B cell (primary cell): Measurements from ENCODE around the gene RSPO3.

Experiments
- EZH2 ChIP-seq: IDR thresholded peaks from 2 replicates; pipeline ENCODE4 v1.6.1; 2012; ENCODE audit warnings: borderline replicate concordance, low read depth, mild to moderate bottlenecking, moderate library complexity, low read length; ENCODE audit not compliant: insufficient read depth, poor library complexity, severe bottlenecking
- TF ChIP-seq, protein P1 (sequence below): fragments of 200-600 bp; IDR thresholded peaks from one replicate; pipeline ENCODE4 v1.8.0; 2022; ENCODE audit warnings: antibody characterized with exemption, mild to moderate bottlenecking

DNA sequence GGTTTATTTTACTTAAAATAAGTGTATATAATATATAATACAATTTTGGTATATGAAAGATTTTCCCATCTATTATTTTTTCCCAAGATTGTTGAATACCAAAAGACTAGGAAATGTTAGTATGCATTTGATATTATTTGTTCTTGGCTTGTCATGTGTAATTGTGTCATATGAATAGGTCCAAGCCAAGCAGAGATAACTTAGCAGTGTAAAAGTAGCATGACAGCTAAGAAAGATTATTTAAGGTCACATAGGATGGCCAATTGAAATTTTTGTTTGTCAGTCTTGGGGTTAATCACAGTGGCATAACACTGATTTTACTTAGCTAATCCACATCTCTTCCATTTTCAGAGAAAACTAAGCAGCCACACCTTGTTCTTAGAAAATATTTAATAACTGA lies 38.8 kb upstream of the RSPO3 start:
- TF ChIP-seq, protein P1, sequence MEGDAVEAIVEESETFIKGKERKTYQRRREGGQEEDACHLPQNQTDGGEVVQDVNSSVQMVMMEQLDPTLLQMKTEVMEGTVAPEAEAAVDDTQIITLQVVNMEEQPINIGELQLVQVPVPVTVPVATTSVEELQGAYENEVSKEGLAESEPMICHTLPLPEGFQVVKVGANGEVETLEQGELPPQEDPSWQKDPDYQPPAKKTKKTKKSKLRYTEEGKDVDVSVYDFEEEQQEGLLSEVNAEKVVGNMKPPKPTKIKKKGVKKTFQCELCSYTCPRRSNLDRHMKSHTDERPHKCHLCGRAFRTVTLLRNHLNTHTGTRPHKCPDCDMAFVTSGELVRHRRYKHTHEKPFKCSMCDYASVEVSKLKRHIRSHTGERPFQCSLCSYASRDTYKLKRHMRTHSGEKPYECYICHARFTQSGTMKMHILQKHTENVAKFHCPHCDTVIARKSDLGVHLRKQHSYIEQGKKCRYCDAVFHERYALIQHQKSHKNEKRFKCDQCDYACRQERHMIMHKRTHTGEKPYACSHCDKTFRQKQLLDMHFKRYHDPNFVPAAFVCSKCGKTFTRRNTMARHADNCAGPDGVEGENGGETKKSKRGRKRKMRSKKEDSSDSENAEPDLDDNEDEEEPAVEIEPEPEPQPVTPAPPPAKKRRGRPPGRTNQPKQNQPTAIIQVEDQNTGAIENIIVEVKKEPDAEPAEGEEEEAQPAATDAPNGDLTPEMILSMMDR, result no peak
- no peak for TF ChIP-seq EZH2
